Adrenal gland (tissue), 5 donors: Measurements from ENCODE around the gene PPY.

Experiments
- CTCF ChIP-seq, 6 experiments: fragments of 450-650 bp in 4 of 6; fragments of 200-600 bp in 2 of 6; sonication (generic) in 1 of 6; IDR thresholded peaks; 1 replicate in 5 of 6; 2 replicates in 1 of 6; pipeline versions ENCODE4 v1.5.1 to v1.8.0; 2016 to 2021; ENCODE audit warnings: antibody characterized with exemption in 6 of 6, mild to moderate bottlenecking in 2 of 6, moderate library complexity in 1 of 6
- POLR2A ChIP-seq, 2 donors: fragments of 450-650 bp; IDR thresholded peaks; one replicate each; pipeline ENCODE4 v1.6.1; 2017; ENCODE audit warnings: antibody characterized with exemption in 2 of 2, mild to moderate bottlenecking in 2 of 2, moderate library complexity in 1 of 2
- donor health status: DM: no; HTN: no; CAD: no.

- TF ChIP-seq CTCF (IDR thresholded peaks at IDR 0.05) (no peak), POLR2A (IDR thresholded peaks at IDR 0.05) (no peak)
These were observed 42.0 kb downstream of the PPY start for GRCh38 chr17:43900183-43900857.
